Fibroblast of pulmonary artery (primary cell): ENCODE data around the gene LRMDA.

Source experiments
- DNase-seq: peaks from one replicate; pipeline ENCODE4 v3.0.0-alpha.2; 2010; ENCODE audit warnings: low read depth
- H3K4me3 ChIP-seq: replicated peaks from 2 replicates; pipeline ENCODE4 v1.5.1; 2011; ENCODE audit warnings: low read depth, mild to moderate bottlenecking, control low read depth, low read length, moderate library complexity
- TF ChIP-seq, protein P1 (sequence below): IDR thresholded peaks from 2 replicates; pipeline ENCODE4 v1.5.1; 2011; ENCODE audit warnings: mild to moderate bottlenecking, control low read depth, low read length, inconsistent platforms; ENCODE audit errors: missing control alignments

Gene LRMDA

GRCh38 chr10:75525067-75525466 is 93.6 kb downstream of the LRMDA start:
- no peak overlapping the region for H3K4me3 ChIP-seq
- no peak for DNase-seq
- TF ChIP-seq, protein P1, sequence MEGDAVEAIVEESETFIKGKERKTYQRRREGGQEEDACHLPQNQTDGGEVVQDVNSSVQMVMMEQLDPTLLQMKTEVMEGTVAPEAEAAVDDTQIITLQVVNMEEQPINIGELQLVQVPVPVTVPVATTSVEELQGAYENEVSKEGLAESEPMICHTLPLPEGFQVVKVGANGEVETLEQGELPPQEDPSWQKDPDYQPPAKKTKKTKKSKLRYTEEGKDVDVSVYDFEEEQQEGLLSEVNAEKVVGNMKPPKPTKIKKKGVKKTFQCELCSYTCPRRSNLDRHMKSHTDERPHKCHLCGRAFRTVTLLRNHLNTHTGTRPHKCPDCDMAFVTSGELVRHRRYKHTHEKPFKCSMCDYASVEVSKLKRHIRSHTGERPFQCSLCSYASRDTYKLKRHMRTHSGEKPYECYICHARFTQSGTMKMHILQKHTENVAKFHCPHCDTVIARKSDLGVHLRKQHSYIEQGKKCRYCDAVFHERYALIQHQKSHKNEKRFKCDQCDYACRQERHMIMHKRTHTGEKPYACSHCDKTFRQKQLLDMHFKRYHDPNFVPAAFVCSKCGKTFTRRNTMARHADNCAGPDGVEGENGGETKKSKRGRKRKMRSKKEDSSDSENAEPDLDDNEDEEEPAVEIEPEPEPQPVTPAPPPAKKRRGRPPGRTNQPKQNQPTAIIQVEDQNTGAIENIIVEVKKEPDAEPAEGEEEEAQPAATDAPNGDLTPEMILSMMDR: no peak

GRCh38 chr10:75525646-75526045 is 94.2 kb downstream of the LRMDA start:
- TF ChIP-seq, protein P1: no peak
- no peak overlapping the region for H3K4me3 ChIP-seq
- DNase-seq: no peak

GRCh38 chr10:75527542-75527941 is 96.1 kb downstream of the LRMDA start:
- H3K4me3 ChIP-seq: no peak overlapping the region
- no peak for DNase-seq
- TF ChIP-seq, protein P1: no peak

- no peak overlapping the region for H3K4me3 ChIP-seq
- TF ChIP-seq, protein P1: no peak
- DNase-seq: no peak
These were observed 97.0 kb downstream of the LRMDA start for GRCh38 chr10:75528392-75528791.

- DNase-seq: peak; percentile 35
- no peak overlapping the region for H3K4me3 ChIP-seq
- TF ChIP-seq, protein P1: no peak
These were observed 98.9 kb downstream of the LRMDA start for GRCh38 chr10:75530299-75530698.

GRCh38 chr10:75531571-75532031 is 100.2 kb downstream of the LRMDA start:
- no peak overlapping the region for H3K4me3 ChIP-seq
- TF ChIP-seq, protein P1: no peak
- peak; percentile 18 for DNase-seq

DNA sequence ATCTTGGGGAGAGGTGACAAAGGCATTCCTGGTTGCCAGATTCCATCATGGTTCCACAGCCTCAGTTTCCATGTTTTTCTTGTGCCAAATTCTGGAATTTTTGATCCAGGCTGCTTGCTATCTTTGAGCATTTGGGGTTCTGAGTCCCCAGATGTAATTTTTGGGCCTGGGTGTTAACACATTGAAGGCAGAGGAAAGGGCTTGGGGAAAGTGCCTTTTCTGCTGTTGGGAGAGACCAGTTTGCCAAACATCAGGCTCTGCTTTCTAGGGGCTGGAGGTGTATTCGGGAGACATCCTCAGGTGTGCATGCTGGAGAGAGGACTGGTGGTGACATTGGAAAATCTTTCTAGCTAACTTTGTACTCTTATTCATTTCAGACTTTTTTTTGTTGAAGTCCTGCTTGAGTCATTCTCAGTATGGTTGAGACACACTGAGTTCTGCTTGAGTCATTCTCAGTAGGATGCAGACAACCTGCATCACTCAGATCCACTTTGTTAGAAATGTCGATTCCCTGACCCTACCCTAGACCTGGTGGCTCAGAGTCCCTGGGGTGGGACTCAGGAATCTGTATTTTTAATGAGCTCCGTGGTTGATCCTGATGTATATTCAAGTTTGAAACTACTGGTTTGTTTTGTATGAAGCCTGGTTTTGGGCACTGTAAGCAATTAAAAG is 101.0 kb downstream of the LRMDA start:
- H3K4me3 ChIP-seq: no peak overlapping the region
- TF ChIP-seq, protein P1: no peak
- DNase-seq: peak; percentile 20
